Kidney glomerular epithelial cell (primary cell): Measurements from ENCODE around the gene C1orf159.
"Not testable (repeated sequence)": the region's sequence is repeated elsewhere in the genome, so short reads cannot be mapped to it uniquely, and the experiment has no call there.

Experiments
- DNase-seq: peaks from one replicate; lab custom pipeline; 2025; lab: John Stamatoyannopoulos, UW

Gene C1orf159

GRCh38 chr1:1149416-1149815 lies 33.5 kb upstream of the C1orf159 start:
- DNase-seq = no peak

DNA sequence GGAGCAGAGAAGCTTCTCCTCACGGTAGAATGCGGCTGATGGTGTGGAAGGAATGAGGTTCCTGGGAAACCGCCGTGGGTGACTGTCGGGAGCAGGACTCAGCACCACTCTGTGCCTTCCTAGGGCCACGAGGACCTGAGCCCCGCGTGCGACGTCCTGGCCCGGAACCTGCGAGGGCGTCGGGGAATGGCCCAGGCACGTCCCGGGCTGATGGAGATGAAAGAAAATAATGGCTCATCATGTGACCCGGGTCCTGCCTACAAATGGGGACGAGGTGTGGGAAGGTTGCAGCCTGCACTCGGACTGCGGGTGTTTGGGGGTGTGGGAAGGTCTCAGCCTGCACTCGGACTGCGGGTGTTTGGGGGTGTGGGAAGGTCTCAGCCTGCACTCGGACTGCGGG lies 32.7 kb upstream of the C1orf159 start:
- DNase-seq = no peak

DNA sequence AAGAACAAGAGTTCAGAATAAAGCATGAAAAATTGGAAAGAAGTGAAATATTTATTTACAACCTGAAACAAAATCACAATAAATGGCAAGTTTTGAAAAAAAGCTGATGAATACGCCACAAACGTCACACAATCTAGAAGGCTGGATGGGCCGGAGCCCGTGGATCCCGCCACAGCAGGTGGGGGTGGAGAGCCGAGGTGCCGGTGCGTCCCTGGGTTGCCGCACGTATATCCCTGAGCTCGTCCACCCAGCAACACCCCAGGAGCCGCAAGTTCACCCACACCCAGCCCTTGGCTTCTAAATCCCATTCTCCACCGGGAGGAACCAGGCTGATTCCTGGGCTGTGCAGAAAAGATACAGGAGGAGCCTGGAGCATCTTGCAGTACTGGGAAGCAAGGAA lies 32.2 kb upstream of the C1orf159 start:
- no peak for DNase-seq

GRCh38 chr1:1146596-1146995 lies 30.7 kb upstream of the C1orf159 start:
- DNase-seq = no peak

DNA sequence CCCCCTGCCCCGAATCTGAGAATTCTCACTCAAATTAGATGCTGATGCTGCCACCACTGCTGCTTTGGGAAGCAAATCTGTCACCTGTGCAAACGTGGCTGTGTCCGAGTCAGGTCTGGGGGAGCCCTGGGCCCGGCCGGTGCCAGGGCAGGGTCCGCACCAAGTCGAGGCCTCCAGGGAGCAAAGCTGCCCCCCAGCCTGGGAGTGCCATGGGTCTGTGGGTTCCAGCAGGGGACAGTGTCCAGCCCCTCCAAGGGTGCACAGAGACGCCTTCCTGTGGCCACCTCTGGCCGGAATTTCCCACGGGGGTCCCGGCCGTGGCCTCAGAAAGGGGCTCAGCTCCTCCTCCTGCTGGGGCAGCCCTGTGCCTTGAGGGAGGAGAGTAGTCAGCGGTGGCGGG lies 30.1 kb upstream of the C1orf159 start:
- DNase-seq = no peak

GRCh38 chr1:1145547-1145914 lies 29.6 kb upstream of the C1orf159 start:
- DNase-seq = no peak

GRCh38 chr1:1144843-1145546 lies 29.1 kb upstream of the C1orf159 start:
- no peak for DNase-seq

GRCh38 chr1:1144122-1144842 lies 28.4 kb upstream of the C1orf159 start:
- no peak for DNase-seq

DNA sequence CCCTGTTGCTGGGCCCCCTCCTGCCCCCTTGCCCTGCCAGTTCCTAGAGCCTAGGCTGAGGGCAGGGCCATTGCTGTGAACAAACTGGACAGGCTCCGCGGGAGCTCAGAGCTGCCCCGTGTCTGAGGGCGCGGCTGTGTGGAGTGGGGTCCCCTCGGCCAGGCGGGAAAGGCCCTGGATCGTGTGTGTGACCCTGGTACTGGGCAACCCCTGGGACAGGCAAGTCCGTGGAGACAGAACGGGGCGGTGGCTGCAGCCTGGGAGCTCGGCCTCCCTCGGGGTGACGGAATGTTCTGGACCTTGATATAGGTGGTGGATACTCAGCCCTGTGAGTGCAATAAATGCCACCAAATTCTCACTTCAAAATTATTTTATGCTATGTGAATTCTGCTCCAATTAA lies 27.7 kb upstream of the C1orf159 start:
- no peak for DNase-seq

DNA sequence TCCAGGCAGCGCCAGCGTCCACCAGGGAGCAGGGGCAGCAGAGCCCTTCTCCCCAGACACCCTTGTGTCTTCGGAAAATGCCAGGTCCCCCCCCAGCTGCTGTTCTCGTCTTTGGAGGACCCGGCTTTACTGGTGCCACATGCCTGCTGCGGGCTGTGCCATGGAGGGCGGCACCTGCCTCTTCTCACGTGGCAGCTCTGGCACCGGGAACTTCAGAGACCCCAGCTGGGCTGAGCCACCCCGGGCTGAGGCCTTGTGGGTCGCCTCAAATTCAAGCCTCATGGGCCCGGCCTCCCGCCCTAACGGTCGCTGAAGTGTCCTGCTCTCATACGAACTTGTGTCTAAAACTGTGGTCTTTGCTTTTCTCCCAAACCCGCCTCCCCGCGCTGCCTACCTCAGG lies 27.0 kb upstream of the C1orf159 start:
- DNase-seq = no peak

DNA sequence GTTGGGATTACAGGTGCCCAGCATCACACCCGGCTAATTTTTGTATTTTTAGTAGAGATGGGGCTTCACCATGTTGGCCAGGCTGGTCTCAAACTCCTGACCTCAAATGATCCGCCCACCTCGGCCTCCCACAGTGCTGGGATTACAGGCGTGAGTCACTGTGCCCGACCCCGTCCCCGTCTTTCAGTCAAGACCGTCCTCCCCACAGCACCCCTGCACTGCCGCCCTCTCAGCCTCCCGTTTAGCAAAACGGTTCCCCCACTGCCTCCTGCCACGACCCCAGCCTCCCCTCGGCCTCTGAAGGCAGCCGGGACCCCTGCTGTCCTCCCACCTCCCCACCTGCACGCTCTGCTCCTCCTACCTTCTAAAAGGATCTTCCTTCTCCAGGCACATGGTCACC lies 26.5 kb upstream of the C1orf159 start:
- DNase-seq = not testable (repeated sequence)

DNA sequence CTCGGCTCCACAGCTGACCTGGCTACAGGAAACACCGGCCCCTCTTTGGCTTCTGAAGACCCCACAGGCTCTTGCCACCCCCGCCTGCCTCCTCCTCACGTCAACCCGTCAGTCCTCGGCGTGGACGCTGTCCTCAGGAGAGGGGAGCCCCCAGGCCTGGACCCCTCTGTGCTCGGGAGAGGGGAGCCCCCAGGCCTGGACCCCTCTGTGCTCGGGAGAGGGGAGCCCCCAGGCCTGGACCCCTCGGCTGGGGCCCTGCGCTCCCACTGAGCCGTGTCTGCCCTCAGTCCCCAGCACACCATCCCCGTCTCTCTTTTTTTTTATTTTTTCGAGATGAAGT lies 26.0 kb upstream of the C1orf159 start:
- no peak for DNase-seq

DNA sequence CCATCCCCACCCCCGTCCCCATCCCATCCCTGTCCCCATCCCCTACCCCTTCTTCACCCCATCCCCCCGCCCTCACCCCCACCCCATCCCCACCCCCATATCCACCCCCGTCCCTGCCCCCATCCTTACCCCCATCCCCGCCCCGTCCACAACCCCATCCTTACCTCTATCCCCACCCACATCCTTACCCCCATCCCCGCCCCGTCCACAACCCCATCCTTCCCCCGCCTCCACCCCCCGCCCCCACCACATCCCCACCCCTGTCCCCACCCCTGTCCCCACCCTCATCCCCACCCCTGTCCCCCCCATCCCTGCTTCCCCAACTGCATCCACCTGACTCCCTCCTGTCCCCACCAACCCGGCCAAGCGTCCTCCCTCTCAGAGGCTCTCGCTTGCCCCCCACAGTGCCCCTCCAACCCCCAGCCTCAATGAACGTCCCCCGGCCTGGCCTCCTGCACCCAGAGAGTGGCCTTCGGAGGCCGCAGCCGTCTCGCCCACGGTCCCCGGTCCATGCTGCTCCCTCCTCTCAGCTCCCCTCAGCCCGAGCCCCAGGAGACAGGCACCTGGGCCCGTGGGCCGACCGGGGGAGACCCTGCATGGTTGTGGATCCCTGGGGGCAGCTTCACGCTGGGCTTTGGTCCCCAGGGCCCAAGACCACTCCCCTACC lies 25.5 kb upstream of the C1orf159 start:
- no peak for DNase-seq

- DNase-seq = no peak
Measured at GRCh38 chr1:1140673-1141072, 24.8 kb upstream of the C1orf159 start.

DNA sequence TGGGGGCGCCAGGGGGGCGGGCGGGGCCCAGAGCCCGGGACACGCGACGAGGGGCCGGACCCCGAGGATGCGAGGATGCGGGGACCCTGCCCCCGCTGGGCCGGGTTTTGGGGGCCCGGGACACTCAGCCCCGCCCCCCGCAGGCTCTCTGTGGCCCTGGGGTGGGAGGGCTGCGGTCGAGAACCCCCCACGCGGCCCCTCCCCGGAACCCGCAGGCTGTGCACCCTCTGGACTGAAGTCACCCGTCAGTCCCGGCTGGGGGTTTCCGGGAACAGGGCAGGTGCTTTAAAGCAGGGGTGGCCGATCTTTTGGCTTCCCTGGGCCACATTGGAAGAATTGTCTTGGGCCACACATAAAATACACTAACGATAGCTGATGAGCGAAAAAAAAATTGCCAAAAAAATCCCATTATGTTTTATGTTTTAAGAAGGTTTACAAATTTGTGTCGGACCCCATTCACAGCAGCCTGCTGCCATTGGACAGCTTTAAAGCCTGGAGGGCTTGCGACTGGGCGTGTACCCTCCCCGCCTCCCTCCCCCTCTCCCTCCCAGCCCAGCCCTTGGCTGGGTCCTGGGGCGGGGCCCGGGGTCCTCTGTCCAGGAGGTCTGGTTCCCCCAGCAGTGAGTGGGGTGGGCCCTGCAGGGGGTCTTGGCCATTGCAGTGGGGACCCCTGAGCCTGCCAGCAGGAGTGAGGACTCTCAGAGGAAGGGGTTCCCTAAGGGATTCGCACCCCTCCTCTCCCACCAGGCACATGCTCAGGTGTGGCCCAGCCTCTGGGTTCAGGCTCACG lies 21.6 kb upstream of the C1orf159 start:
- no peak for DNase-seq

- no peak for DNase-seq
Measured at GRCh38 chr1:1136547-1137230, 20.8 kb upstream of the C1orf159 start.

GRCh38 chr1:1135339-1136136 lies 19.6 kb upstream of the C1orf159 start:
- no peak for DNase-seq

DNA sequence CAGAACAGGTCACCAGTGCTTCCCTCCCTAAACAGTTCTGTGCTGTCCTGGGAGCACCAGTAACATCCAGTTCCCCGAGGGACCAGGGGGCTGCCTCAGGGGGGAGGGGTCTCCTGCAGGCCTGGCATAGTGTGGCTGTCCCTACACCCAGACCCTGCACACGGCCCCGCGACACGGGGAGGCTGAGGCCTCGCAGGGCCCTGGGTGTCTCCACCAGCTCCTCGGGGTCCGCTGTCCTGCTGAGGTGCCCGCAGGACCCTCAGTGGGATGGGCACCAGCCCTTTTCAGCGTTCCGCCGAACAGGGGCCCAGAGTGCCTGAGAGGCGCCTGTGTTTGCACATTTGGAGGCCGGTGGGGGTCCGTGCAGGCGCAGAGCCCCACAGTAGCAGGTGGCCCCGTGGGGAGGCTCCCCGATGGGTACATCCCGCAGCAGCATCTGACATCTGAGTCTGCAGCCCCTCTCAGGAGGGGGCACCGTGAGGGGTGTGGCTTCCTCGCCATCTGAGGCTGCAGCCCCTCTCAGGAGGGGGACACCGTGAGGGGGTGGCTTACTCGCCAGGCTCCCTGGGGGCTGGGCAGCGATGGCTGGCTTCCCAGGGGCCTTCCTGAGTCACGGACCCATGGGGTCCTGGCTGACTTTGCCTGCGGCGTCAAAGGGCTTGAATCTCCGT lies 18.5 kb upstream of the C1orf159 start:
- no peak for DNase-seq

GRCh38 chr1:1132956-1133750 lies 17.3 kb upstream of the C1orf159 start:
- no peak for DNase-seq
